ENCODE results near the gene NT5DC1.
"Not testable (repeated sequence)": the region's sequence is repeated elsewhere in the genome, so short reads cannot be mapped to it uniquely, and the experiment has no call there.

The NT5DC1 gene

GRCh38 chr6:116271149-116271708, 170.6 kb downstream of the NT5DC1 start:
- H3K4me1 Mint-ChIP-seq (ENCODE audit: low read depth) = peaks cover 46% of the 10 kb centered on the region
- no peaks in the 10 kb centered on the region for H3K9me3 Mint-ChIP-seq
- no peak overlapping the region for H3K4me3 Mint-ChIP-seq
- no peak overlapping the region for H3K27ac Mint-ChIP-seq
- peaks cover 40% of the 10 kb centered on the region for H3K36me3 Mint-ChIP-seq (ENCODE audit: low read depth)
- H3K27me3 Mint-ChIP-seq = no peaks in the 10 kb centered on the region

DNA sequence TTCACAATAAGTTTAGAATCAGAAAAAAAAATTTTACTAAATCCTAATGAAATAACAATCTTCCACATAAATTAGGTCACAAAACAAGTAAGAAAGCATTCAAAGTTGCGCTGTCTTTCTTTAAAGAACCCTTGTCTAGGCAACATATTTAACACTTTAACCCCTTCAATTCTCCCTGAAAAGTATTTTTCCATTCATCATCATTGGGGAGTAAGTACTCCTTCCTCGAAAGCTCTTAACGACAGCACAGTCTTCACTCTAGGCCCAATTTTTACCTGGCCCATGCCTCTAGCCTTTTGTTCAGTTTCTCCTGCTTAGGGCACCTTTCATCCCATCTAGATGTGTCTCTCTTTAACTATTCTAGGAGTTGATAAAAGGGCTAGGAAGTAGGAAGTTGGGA, 176.5 kb downstream of the NT5DC1 start:
- H3K36me3 Mint-ChIP-seq (ENCODE audit: low read depth) = peaks cover 52% of the 10 kb centered on the region
- no peaks in the 10 kb centered on the region for H3K9me3 Mint-ChIP-seq
- H3K27me3 Mint-ChIP-seq = no peaks in the 10 kb centered on the region
- H3K4me1 Mint-ChIP-seq (ENCODE audit: low read depth) = peaks cover 69% of the 10 kb centered on the region
- H3K4me3 Mint-ChIP-seq = peak overlapping the region; percentile 97
- H3K27ac Mint-ChIP-seq = peak overlapping the region; percentile 81

GRCh38 chr6:116278481-116278829, 177.8 kb downstream of the NT5DC1 start:
- Mint-ChIP-seq H3K27ac (peak overlapping the region; percentile 98), H3K27me3 (no peaks in the 10 kb centered on the region), H3K4me3 (peak overlapping the region; percentile 97), H3K4me1 (ENCODE audit: low read depth) (peaks cover 56% of the 10 kb centered on the region), H3K36me3 (ENCODE audit: low read depth) (peaks cover 42% of the 10 kb centered on the region), H3K9me3 (no peaks in the 10 kb centered on the region)

DNA sequence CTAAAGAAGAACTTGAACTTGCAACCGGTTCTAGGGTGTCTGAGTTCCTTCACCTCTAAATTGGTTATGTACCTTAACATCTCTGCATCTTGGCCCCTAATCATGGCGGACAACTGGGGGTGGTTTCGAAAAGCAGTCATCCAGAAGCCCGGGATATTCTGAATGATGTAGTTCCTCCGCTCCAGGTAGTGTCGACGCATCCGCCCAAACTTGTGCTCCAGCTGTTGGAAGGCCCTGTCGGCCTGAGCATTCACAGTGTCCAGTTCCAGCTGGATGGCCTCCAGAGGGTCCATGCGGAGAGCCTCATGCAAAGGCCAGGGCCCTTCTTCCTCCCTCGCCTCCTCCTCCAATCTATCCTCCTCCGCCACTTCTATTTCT, 178.2 kb downstream of the NT5DC1 start:
- Mint-ChIP-seq H3K9me3 (no peaks in the 10 kb centered on the region), H3K27ac (peak overlapping the region; percentile 98), H3K4me1 (ENCODE audit: low read depth) (peaks cover 53% of the 10 kb centered on the region), H3K27me3 (no peaks in the 10 kb centered on the region), H3K36me3 (ENCODE audit: low read depth) (peaks cover 40% of the 10 kb centered on the region), H3K4me3 (peak overlapping the region; percentile 97)

- peak within 1 kb of the TSS; percentile 98 for H3K27ac Mint-ChIP-seq
- H3K36me3 Mint-ChIP-seq (ENCODE audit: low read depth) = peaks cover 39% of the 10 kb centered on the region
- H3K27me3 Mint-ChIP-seq = no peaks in the 10 kb centered on the region
- no peaks in the 10 kb centered on the region for H3K9me3 Mint-ChIP-seq
- H3K4me3 Mint-ChIP-seq = peak within 1 kb of the TSS; percentile 97
- H3K4me1 Mint-ChIP-seq (ENCODE audit: low read depth) = peaks cover 52% of the 10 kb centered on the region
Observed at GRCh38 chr6:116279232-116280160, 178.8 kb downstream of the NT5DC1 start, which contains the start of gene TSPYL1. Gene TSPYL1, minus strand, starts transcription at chr6:116279930. Its CDS starts 100 bp downstream, at chr6:116279830.

GRCh38 chr6:116280161-116280932, 179.7 kb downstream of the NT5DC1 start:
- Mint-ChIP-seq H3K27ac (peak overlapping the region; percentile 98), H3K27me3 (no peaks in the 10 kb centered on the region), H3K4me1 (ENCODE audit: low read depth) (peaks cover 45% of the 10 kb centered on the region), H3K4me3 (peak overlapping the region; percentile 97), H3K9me3 (no peaks in the 10 kb centered on the region), H3K36me3 (ENCODE audit: low read depth) (peaks cover 32% of the 10 kb centered on the region)

DNA sequence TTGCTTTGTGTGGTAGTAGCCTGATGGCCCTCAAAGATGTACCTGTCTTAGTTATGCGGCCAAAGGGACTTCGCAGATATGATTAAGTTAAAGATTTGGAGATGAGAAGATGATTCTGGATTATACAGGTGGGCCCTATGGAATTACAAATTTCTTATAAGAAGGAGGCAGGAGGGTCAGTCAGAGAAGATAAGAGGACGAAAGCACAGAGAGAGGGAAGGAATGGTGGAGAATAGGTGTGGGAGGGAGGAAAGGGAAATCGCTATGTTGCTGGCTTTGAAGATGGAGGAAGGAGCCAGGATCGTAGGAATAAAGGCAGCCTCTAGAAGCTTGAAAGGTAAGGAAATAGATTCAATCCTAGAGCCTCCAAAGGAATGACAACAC, 180.3 kb downstream of the NT5DC1 start:
- Mint-ChIP-seq H3K4me3 (peak overlapping the region; percentile 97), H3K27ac (peak overlapping the region; percentile 98), H3K4me1 (ENCODE audit: low read depth) (peaks cover 40% of the 10 kb centered on the region), H3K9me3 (no peaks in the 10 kb centered on the region), H3K36me3 (ENCODE audit: low read depth) (peaks cover 28% of the 10 kb centered on the region), H3K27me3 (no peaks in the 10 kb centered on the region)

DNA sequence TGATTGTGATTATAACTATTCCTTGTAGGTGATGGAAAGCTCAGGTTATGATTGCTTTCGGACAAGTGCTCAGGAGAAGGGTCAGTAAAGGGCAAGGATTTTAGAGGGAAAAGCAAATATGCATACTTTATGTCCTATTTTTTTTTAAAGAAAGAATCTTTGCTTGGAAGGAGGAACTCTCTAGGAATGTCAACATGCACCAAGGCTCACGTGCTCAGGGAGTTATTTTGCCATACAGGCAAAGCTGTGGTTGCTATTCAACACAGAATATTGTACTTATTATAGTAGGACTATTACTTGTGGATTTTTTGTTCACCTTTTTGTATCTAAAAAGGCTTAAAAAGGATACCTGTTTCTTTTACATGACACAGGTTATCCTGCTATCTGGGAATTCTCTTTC, 182.0 kb downstream of the NT5DC1 start:
- Mint-ChIP-seq H3K9me3 (no peaks in the 10 kb centered on the region), H3K27me3 (no peaks in the 10 kb centered on the region), H3K27ac (no peak overlapping the region), H3K4me1 (ENCODE audit: low read depth) (peaks cover 24% of the 10 kb centered on the region), H3K4me3 (no peak overlapping the region), H3K36me3 (ENCODE audit: low read depth) (peaks cover 11% of the 10 kb centered on the region)

DNA sequence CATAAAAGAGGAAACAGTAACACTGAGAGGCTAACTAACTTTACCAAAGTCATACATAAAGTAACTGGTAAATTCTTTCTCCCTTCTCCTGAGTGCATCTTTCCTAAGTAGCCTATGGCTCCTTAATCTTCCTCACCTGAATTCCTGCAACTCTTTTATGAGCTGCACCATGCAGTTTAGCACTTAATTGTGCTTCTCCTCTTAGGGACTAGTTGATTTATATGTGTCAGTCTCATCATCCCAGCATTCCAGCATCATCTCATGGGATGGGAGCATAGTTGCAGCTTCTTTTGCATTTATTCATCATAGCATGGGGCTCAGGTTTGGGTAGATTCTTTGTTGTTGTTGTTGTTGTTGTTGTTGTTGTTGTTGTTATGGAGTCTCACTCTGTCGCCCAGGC, 182.5 kb downstream of the NT5DC1 start:
- peaks cover 7% of the 10 kb centered on the region for H3K36me3 Mint-ChIP-seq (ENCODE audit: low read depth)
- H3K27me3 Mint-ChIP-seq = no peaks in the 10 kb centered on the region
- no peak overlapping the region for H3K4me3 Mint-ChIP-seq
- H3K27ac Mint-ChIP-seq = no peak overlapping the region
- peaks cover 19% of the 10 kb centered on the region for H3K4me1 Mint-ChIP-seq (ENCODE audit: low read depth)
- no peaks in the 10 kb centered on the region for H3K9me3 Mint-ChIP-seq

GRCh38 chr6:116284984-116285383, 184.3 kb downstream of the NT5DC1 start:
- H3K36me3 Mint-ChIP-seq (ENCODE audit: low read depth); H3K9me3 Mint-ChIP-seq; H3K27ac Mint-ChIP-seq; H3K4me3 Mint-ChIP-seq; H3K27me3 Mint-ChIP-seq: not testable (repeated sequence)
- H3K4me1 Mint-ChIP-seq (ENCODE audit: low read depth) = peaks cover 12% of the 10 kb centered on the region

- H3K9me3 Mint-ChIP-seq = no peaks in the 10 kb centered on the region
- H3K4me1 Mint-ChIP-seq (ENCODE audit: low read depth) = no peaks in the 10 kb centered on the region
- no peaks in the 10 kb centered on the region for H3K27me3 Mint-ChIP-seq
- H3K36me3 Mint-ChIP-seq (ENCODE audit: low read depth) = no peaks in the 10 kb centered on the region
- H3K4me3 Mint-ChIP-seq = no peak overlapping the region
- no peak overlapping the region for H3K27ac Mint-ChIP-seq
Observed at GRCh38 chr6:116286773-116287358, 186.2 kb downstream of the NT5DC1 start.

DNA sequence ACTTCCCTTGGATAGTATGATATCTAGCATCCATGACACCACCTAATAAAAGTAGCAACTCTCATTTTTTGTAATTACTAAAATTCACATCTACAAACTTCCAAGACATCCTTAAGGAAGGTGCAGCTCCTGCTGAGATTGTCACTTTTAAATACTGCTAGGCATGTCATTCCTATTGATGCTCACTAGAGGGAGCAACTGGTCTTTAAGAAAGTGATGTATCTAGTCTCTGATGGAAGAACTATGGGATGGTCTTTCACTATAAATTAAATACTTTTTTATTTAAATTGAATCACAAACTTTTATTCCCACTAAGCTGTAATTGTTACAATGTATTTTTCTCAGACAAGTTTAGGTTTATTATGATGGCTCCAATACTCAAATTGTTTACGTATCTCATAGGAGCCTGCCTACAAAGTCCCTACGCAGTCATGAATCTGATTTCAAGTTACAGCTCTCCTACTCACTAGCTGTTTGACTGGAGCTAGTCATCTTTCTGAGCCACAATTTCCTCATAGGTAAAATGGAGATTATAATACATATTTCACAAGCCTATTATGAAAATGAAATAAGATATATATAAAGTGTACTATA, 187.1 kb downstream of the NT5DC1 start:
- H3K36me3 Mint-ChIP-seq (ENCODE audit: low read depth) = no peaks in the 10 kb centered on the region
- H3K4me3 Mint-ChIP-seq = no peak overlapping the region
- no peaks in the 10 kb centered on the region for H3K27me3 Mint-ChIP-seq
- no peak overlapping the region for H3K27ac Mint-ChIP-seq
- no peaks in the 10 kb centered on the region for H3K4me1 Mint-ChIP-seq (ENCODE audit: low read depth)
- H3K9me3 Mint-ChIP-seq = no peaks in the 10 kb centered on the region

- Mint-ChIP-seq H3K9me3 (no peaks in the 10 kb centered on the region), H3K27me3 (no peaks in the 10 kb centered on the region), H3K27ac (no peak overlapping the region), H3K4me1 (ENCODE audit: low read depth) (no peaks in the 10 kb centered on the region), H3K4me3 (no peak overlapping the region), H3K36me3 (ENCODE audit: low read depth) (no peaks in the 10 kb centered on the region)
Observed at GRCh38 chr6:116289876-116290275, 189.2 kb downstream of the NT5DC1 start.

DNA sequence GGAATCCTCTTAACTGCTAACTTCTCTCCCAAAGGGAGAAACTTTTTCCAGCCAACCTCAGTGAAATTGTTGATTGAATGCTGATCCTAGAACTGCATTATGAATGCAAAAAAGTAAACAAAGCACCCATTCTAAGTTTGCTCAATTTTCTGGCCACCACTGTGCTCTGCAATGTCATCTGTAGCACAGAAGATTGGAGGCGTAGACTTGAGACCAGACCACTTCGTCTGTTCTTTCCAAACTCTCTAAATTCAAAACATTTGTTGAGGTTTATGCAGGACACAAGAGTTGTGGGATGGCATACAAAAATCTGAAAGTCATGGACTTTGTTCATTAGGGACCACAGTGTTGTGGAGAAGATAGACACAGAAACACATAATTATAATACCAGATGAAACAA, 190.1 kb downstream of the NT5DC1 start:
- Mint-ChIP-seq H3K27me3 (no peaks in the 10 kb centered on the region), H3K36me3 (ENCODE audit: low read depth) (no peaks in the 10 kb centered on the region), H3K4me3 (no peak overlapping the region), H3K27ac (no peak overlapping the region), H3K9me3 (no peaks in the 10 kb centered on the region), H3K4me1 (ENCODE audit: low read depth) (no peaks in the 10 kb centered on the region)

Measured in stimulated activated naive CD8-positive, alpha-beta T cell treated with anti-CD3 and anti-CD28 coated beads, Interleukin-15, Interleukin-2, amounts not matched to agents 100 ng/mL and 50 ng/mL, for 24 hours (primary cell).